HepG2 (cell line): ENCODE results near the gene MAT2A. TPM values are rescaled to one million over a fixed set of nuclear protein-coding genes. Genes with fewer than 3 reads are reported as not detected.

ENCODE experiments used
- ARHGAP35 ChIP-seq: sonication (generic); formaldehyde crosslinking; IDR thresholded peaks from 2 replicates; pipeline ENCODE4 v1.9.0; 2022; ENCODE audit warnings: mild to moderate bottlenecking, inconsistent platforms, moderate library complexity, missing genetic modification reagents, borderline replicate concordance
- ATF6 ChIP-seq: sonication (generic); formaldehyde crosslinking; conservative IDR thresholded peaks from 2 replicates; pipeline ENCODE4 v1.4.0; 2020; ENCODE audit warnings: missing genetic modification reagents
- ATF7-NPFF ChIP-seq: sonication (generic); formaldehyde crosslinking; IDR thresholded peaks from 2 replicates; pipeline ENCODE4 v1.8.1; 2023; ENCODE audit warnings: mild to moderate bottlenecking, low read depth, missing genetic modification reagents, moderate library complexity
- CBX5 ChIP-seq: sonication (generic); formaldehyde crosslinking; IDR thresholded peaks from 2 replicates; pipeline ENCODE4 v1.4.0; 2020; ENCODE audit warnings: missing genetic modification reagents, borderline replicate concordance
- ERF ChIP-seq: IDR thresholded peaks from 2 replicates; pipeline ENCODE4 v1.6.1; 2018; ENCODE audit warnings: missing biosample characterization, missing genetic modification reagents
- FOXK2 ChIP-seq: fragments of 450-650 bp; IDR thresholded peaks from 2 replicates; pipeline ENCODE4 v1.6.1; 2016
- MAFG ChIP-seq: sonication (generic); formaldehyde crosslinking; IDR thresholded peaks from 2 replicates; pipeline ENCODE4 v1.5.1; 2020; ENCODE audit warnings: mild to moderate bottlenecking, missing genetic modification reagents
- MEIS2 ChIP-seq: sonication (generic); formaldehyde crosslinking; IDR thresholded peaks from 2 replicates; pipeline ENCODE4 v1.9.0; 2021; ENCODE audit warnings: mild to moderate bottlenecking, missing genetic modification reagents
- NCOR1 ChIP-seq: fragments of 200-600 bp; sonication (generic); IDR thresholded peaks from 2 replicates; pipeline ENCODE4 v1.7.0; 2017; ENCODE audit warnings: antibody characterized with exemption, low read length, borderline replicate concordance
- NFRKB ChIP-seq: fragments of 450-650 bp; IDR thresholded peaks from 2 replicates; pipeline ENCODE4 v1.6.1; 2017
- NRL ChIP-seq: sonication (generic); formaldehyde crosslinking; IDR thresholded peaks from 2 replicates; pipeline ENCODE4 v1.5.0; 2020; ENCODE audit warnings: missing genetic modification reagents, mild to moderate bottlenecking, moderate library complexity, borderline replicate concordance
- PAF1 ChIP-seq: IDR thresholded peaks from 2 replicates; pipeline ENCODE4 v1.6.1; 2016; ENCODE audit warnings: missing genetic modification reagents, missing compliant biosample characterization
- PAX8 ChIP-seq: sonication (generic); formaldehyde crosslinking; IDR thresholded peaks from 2 replicates; pipeline ENCODE4 v1.8.0; 2022; ENCODE audit warnings: mild to moderate bottlenecking, missing genetic modification reagents, borderline replicate concordance
- RBM22 ChIP-seq: fragments of 200-400 bp; formaldehyde crosslinking; optimal IDR thresholded peaks from 2 replicates; pipeline ENCODE3; 2017; ENCODE audit warnings: mild to moderate bottlenecking, low read length, moderate library complexity
- RNF219 ChIP-seq: sonication (generic); formaldehyde crosslinking; IDR thresholded peaks from 2 replicates; pipeline ENCODE4 v1.5.0; 2020; ENCODE audit warnings: mild to moderate bottlenecking, missing genetic modification reagents
- SRSF1 ChIP-seq: fragments of 200-400 bp; formaldehyde crosslinking; optimal IDR thresholded peaks from 2 replicates; pipeline ENCODE3; 2017; ENCODE audit warnings: mild to moderate bottlenecking, low read depth, low read length, moderate library complexity
- ZBTB38 ChIP-seq: sonication (generic); formaldehyde crosslinking; IDR thresholded peaks from 2 replicates; pipeline ENCODE4 v1.5.1; 2020; ENCODE audit warnings: mild to moderate bottlenecking, missing genetic modification reagents
- ZFP1 ChIP-seq: IDR thresholded peaks from 2 replicates; pipeline ENCODE4 v1.6.1; 2016
- ZNF180 ChIP-seq: sonication (generic); formaldehyde crosslinking; IDR thresholded peaks from 2 replicates; pipeline ENCODE4 v1.4.0; 2020; ENCODE audit warnings: low read depth, missing genetic modification reagents, borderline replicate concordance
- ZNF441 ChIP-seq: sonication (generic); formaldehyde crosslinking; IDR thresholded peaks from 2 replicates; pipeline ENCODE4 v1.7.0; 2021; ENCODE audit warnings: missing genetic modification reagents, borderline replicate concordance
- ZNF615 ChIP-seq: sonication (generic); formaldehyde crosslinking; IDR thresholded peaks from 2 replicates; pipeline ENCODE4 v1.5.0; 2020; ENCODE audit warnings: mild to moderate bottlenecking, missing genetic modification reagents, borderline replicate concordance
- ZNF816 ChIP-seq: sonication (generic); formaldehyde crosslinking; IDR thresholded peaks from 2 replicates; pipeline ENCODE4 v1.8.0; 2022; ENCODE audit warnings: missing genetic modification reagents, mild to moderate bottlenecking, borderline replicate concordance
- polyA plus RNA-seq, 8 experiments: library from polyadenylated mRNA; depleted of rRNA in 3 of 8; stranded (reverse) in 7 of 8; unstranded in 1 of 8; fragments of >200 nt; fragmentation: Illumina TruSeq in 4 of 8; extraction: Trizol in 4 of 8; gene quantifications; 2 replicates each; pipeline versions ENCODE4 v1.2.1 to v1.2.3, GENCODE V29; 2011 to 2016; ENCODE audit warnings: low read depth in 4 of 8, missing spikeins in 1 of 8, mixed read lengths in 1 of 8; ENCODE audit not compliant: insufficient read depth in 1 of 8
- total RNA-seq, 5 experiments: library from RNA; depleted of rRNA; stranded (reverse); fragments of >200 nt; fragmentation: Illumina TruSeq; extraction: Trizol; gene quantifications; 2 replicates each; pipeline ENCODE4 v1.2.3, GENCODE V29; 2016; ENCODE audit warnings: low read depth in 1 of 5
- TF ChIP-seq, protein P1 (sequence below): sonication (generic); formaldehyde crosslinking; IDR thresholded peaks from 2 replicates; pipeline ENCODE4 v1.8.1; 2023; ENCODE audit warnings: mild to moderate bottlenecking, moderate library complexity, missing genetic modification reagents

Gene MAT2A
- total and polyA plus RNA-seq, 2 of the 13 experiments (the other 11 are each of a cell fraction or from before 2014, with no cell fraction given) = 155 to 331 TPM

DNA sequence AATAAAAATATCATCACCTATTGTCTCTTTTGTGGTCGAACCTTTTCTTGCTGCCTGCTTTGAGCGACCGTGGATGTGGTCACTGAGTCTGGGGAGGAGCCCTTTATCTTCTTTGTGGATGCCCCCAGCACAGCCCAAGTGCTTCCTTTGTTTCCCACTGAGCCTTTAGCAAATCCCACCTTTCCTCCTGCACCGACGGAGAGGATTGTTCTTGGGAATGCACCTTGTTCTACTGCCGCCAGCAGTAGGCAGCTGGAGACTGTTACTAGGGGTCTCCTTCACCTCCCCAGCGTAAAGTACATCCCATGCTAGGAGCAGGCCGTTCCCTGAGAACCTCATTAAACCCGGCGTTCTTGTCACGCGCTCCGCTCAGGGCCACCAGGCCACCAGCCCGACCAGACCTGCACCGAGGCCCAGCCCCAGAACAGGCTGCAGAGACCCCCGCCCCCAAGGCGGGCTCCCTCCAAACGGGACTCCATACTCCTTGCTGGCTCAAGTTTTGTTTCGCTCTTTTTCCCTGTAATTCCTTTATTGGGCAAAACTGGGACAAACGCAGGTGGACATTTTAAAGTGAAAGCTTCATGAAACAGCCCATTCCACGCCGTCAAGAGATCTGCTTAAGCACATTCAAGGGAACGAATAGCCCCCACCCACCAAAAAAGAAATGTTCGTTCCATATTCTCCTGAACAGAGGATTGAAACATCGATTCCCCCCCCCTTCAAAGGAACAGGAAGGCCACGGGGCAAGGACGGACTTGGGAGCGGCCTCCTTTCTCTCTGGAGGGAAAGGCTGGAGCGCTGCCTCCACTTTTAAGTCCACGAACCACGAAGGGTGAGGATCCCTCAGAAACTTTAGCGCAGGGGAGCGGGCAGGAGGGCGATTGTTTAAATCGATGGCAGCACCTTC lies 1.1 kb upstream of the MAT2A start (continued):
- TF ChIP-seq ATF6 (CRISPR knock-in tag) (no peak), ERF (0 out of 2 replicates have a peak, but pooled peaks have one; percentile 26), NRL (no peak), FOXK2 (no peak), ZNF816 (CRISPR knock-in tag) (peak; percentile 85; the same call in 1 of the 2 replicates), ARHGAP35 (no peak), RBM22 (peak; percentile 66), SRSF1 (no peak), NFRKB (no peak), ZNF441 (CRISPR knock-in tag) (no peak), NCOR1 (no peak), MEIS2 (CRISPR knock-in tag) (peak; percentile 63; the same call in 1 of the 2 replicates), ZNF180 (CRISPR knock-in tag) (no peak), PAF1 (CRISPR knock-in tag) (no peak), ZNF615 (CRISPR knock-in tag) (peak; percentile 35; the same call in 1 of the 2 replicates), ATF7-NPFF (CRISPR knock-in tag) (no peak), PAX8 (no peak), RNF219 (CRISPR knock-in tag) (no peak; the same call in 1 of the 2 replicates), ZBTB38 (CRISPR knock-in tag) (0 out of 2 replicates have a peak, but pooled peaks have one; percentile 52), ZFP1 (0 out of 2 replicates have a peak, but pooled peaks have one; percentile 41), MAFG (no peak), CBX5 (peak; percentile 35; the same call in 1 of the 2 replicates)
- TF ChIP-seq, protein P1, sequence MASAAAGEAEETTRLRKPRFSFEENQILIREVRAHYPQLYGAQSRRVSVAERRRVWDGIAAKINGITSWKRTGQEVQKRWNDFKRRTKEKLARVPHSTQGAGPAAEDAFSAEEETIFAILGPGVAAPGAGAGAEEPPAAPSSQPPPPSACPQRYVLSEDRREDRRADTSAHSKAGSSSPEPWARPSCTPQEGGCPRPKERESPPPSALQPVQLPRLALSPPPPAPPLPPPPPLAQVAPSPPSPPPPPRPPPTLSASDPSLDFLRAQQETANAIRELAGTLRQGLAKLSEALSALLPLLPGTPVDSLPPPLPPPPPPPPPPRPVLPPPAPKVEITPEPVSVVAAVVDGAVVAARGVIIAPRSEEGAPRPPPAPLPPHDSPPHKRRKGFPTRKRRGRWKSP (CRISPR knock-in tag) = no peak; the same call in 1 of the 2 replicates
